HepG2 (cell line): ENCODE results near the gene CNGA3. TPM values are rescaled to one million over a fixed set of nuclear protein-coding genes. Genes with fewer than 3 reads are reported as not detected.
A peak's percentile ranks its signal among the peaks of the same experiment; 100 is the strongest.

ENCODE experiments used
- CCDC6 ChIP-seq: sonication (generic); formaldehyde crosslinking; IDR thresholded peaks from 2 replicates; pipeline ENCODE4 v1.8.1; 2022; ENCODE audit warnings: mild to moderate bottlenecking, missing genetic modification reagents, moderate library complexity
- DMAP1 ChIP-seq: IDR thresholded peaks from 2 replicates; pipeline ENCODE4 v1.6.1; 2016
- ERF ChIP-seq: IDR thresholded peaks from 2 replicates; pipeline ENCODE4 v1.6.1; 2018; ENCODE audit warnings: missing biosample characterization, missing genetic modification reagents
- LCORL ChIP-seq, 2 experiments: fragments of 450-650 bp in 1 of 2; sonication (generic) in 1 of 2; formaldehyde crosslinking in 1 of 2; IDR thresholded peaks; 2 replicates each; pipeline versions ENCODE4 v1.5.0 to v1.6.1; 2017 to 2020; ENCODE audit warnings: antibody characterized with exemption in 1 of 2, missing genetic modification reagents in 1 of 2
- NR1H2 ChIP-seq: sonication (generic); formaldehyde crosslinking; IDR thresholded peaks from 2 replicates; pipeline ENCODE4 v1.8.1; 2022; ENCODE audit warnings: low read depth, missing genetic modification reagents, borderline replicate concordance
- PHF21A ChIP-seq: sonication (generic); formaldehyde crosslinking; IDR thresholded peaks from 2 replicates; pipeline ENCODE4 v1.5.0; 2020; ENCODE audit warnings: mild to moderate bottlenecking, missing genetic modification reagents
- POLR2A ChIP-seq, 2 experiments: IDR thresholded peaks; 2 replicates each; pipeline ENCODE4 v1.6.1; 2011; ENCODE audit warnings: low read depth in 2 of 2, low read length in 2 of 2, mild to moderate bottlenecking in 1 of 2, moderate library complexity in 1 of 2; ENCODE audit not compliant: insufficient read depth in 1 of 2
- PRMT3 ChIP-seq: sonication (generic); formaldehyde crosslinking; IDR thresholded peaks from 2 replicates; pipeline ENCODE4 v1.8.1; 2022; ENCODE audit warnings: low read depth, mild to moderate bottlenecking, moderate library complexity, missing genetic modification reagents, borderline replicate concordance
- RFXANK ChIP-seq: IDR thresholded peaks from 2 replicates; pipeline ENCODE4 v1.6.1; 2016
- SALL1 ChIP-seq: sonication (generic); formaldehyde crosslinking; IDR thresholded peaks from 2 replicates; pipeline ENCODE4 v1.8.0; 2022; ENCODE audit warnings: mild to moderate bottlenecking, missing genetic modification reagents
- SMAD1 ChIP-seq: sonication (generic); formaldehyde crosslinking; IDR thresholded peaks from 2 replicates; pipeline ENCODE4 v1.4.0; 2020; ENCODE audit warnings: missing genetic modification reagents, low read depth, mild to moderate bottlenecking, borderline replicate concordance
- STAT5B ChIP-seq: sonication (generic); formaldehyde crosslinking; IDR thresholded peaks from 2 replicates; pipeline ENCODE4 v1.4.0; 2020; ENCODE audit warnings: missing genetic modification reagents
- ZC3H13 ChIP-seq: sonication (generic); formaldehyde crosslinking; IDR thresholded peaks from 2 replicates; pipeline ENCODE4 v1.8.1; 2023; ENCODE audit warnings: mild to moderate bottlenecking, missing genetic modification reagents, moderate library complexity
- ZNF17 ChIP-seq: sonication (generic); formaldehyde crosslinking; IDR thresholded peaks from 2 replicates; pipeline ENCODE4 v1.5.0; 2020; ENCODE audit warnings: mild to moderate bottlenecking, missing genetic modification reagents
- ZNF205 ChIP-seq: IDR thresholded peaks from 2 replicates; pipeline ENCODE4 v1.6.1; 2018; ENCODE audit warnings: missing biosample characterization, missing genetic modification reagents
- ZNF33B ChIP-seq: sonication (generic); formaldehyde crosslinking; IDR thresholded peaks from 2 replicates; pipeline ENCODE4 v1.5.1; 2020; ENCODE audit warnings: mild to moderate bottlenecking, missing genetic modification reagents
- ZNF350 ChIP-seq: sonication (generic); formaldehyde crosslinking; IDR thresholded peaks from 2 replicates; pipeline ENCODE4 v1.4.0; 2020; ENCODE audit warnings: mild to moderate bottlenecking, low read depth, missing genetic modification reagents, borderline replicate concordance
- ZNF569 ChIP-seq: sonication (generic); formaldehyde crosslinking; IDR thresholded peaks from 2 replicates; pipeline ENCODE4 v1.5.0; 2020; ENCODE audit warnings: mild to moderate bottlenecking, missing genetic modification reagents, moderate library complexity, borderline replicate concordance
- ZNF709 ChIP-seq: sonication (generic); formaldehyde crosslinking; IDR thresholded peaks from 2 replicates; pipeline ENCODE4 v1.5.0; 2020; ENCODE audit warnings: mild to moderate bottlenecking, missing genetic modification reagents
- ZNF747 ChIP-seq: sonication (generic); formaldehyde crosslinking; IDR thresholded peaks from 2 replicates; pipeline ENCODE4 v1.8.1; 2023; ENCODE audit warnings: missing genetic modification reagents, mild to moderate bottlenecking, borderline replicate concordance
- ZNF780A ChIP-seq: sonication (generic); formaldehyde crosslinking; IDR thresholded peaks from 2 replicates; pipeline ENCODE4 v1.8.0; 2022; ENCODE audit warnings: mild to moderate bottlenecking, missing genetic modification reagents, moderate library complexity
- polyA plus RNA-seq, 8 experiments: library from polyadenylated mRNA; depleted of rRNA in 3 of 8; stranded (reverse) in 7 of 8; unstranded in 1 of 8; fragments of >200 nt; fragmentation: Illumina TruSeq in 4 of 8; extraction: Trizol in 4 of 8; gene quantifications; 2 replicates each; pipeline versions ENCODE4 v1.2.1 to v1.2.3, GENCODE V29; 2011 to 2016; ENCODE audit warnings: low read depth in 4 of 8, missing spikeins in 1 of 8, mixed read lengths in 1 of 8; ENCODE audit not compliant: insufficient read depth in 1 of 8
- total RNA-seq, 5 experiments: library from RNA; depleted of rRNA; stranded (reverse); fragments of >200 nt; fragmentation: Illumina TruSeq; extraction: Trizol; gene quantifications; 2 replicates each; pipeline ENCODE4 v1.2.3, GENCODE V29; 2016; ENCODE audit warnings: low read depth in 1 of 5
- TF ChIP-seq, protein P1 (sequence below): sonication (generic); formaldehyde crosslinking; IDR thresholded peaks from 2 replicates; pipeline ENCODE4 v1.4.0; 2020; ENCODE audit warnings: missing genetic modification reagents
- TF ChIP-seq, protein P2 (sequence below): sonication (generic); formaldehyde crosslinking; IDR thresholded peaks from 2 replicates; pipeline ENCODE4 v1.9.0; 2021; ENCODE audit warnings: missing genetic modification reagents, mild to moderate bottlenecking, borderline replicate concordance
- TF ChIP-seq, protein P3 (sequence below): sonication (generic); formaldehyde crosslinking; IDR thresholded peaks from 2 replicates; pipeline ENCODE4 v1.5.0; 2020; ENCODE audit warnings: missing genetic modification reagents

The CNGA3 gene
- total and polyA plus RNA-seq, 2 of the 13 experiments (the other 11 are each of a cell fraction or from before 2014, with no cell fraction given) = not detected

DNA sequence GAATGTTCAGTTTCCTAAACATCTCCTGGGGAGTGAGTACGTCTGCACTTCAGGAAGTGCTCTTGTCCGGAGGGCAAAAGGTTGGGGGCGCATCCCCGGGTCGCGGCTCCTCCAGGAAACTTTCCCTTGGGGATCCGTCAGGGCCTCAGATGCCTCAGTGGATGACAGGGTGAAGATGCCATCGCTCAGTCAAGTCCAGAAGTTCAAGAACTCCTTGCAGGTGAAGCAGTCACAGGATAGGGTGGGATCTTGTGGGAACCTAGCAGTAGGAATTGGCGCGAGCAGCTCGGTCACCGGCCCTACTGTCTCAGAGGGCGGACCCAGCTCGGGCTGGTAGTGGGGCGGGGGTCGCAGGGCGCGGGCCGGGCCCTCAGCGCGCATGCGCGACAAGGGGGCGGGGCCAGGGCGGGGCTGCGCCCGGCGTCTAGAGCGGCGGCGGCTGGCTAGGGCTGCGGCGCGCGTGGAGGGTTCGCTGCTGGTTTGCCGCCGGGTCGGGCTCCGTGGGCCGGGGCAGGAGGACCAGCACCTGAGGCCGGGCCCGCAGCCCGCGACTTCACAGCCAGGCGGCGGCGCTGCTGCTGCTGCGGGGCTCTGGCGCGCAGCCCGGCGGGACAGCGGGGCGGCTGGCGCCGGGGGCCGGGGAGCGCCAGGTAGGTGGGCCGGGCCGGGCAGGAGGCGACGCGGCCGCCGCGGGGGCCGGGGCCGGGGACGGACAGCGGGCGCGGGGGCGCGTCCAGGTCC is 98.3 kb downstream of the CNGA3 start, which contains the start of gene INPP4A (continued):
- TF ChIP-seq, protein P1, sequence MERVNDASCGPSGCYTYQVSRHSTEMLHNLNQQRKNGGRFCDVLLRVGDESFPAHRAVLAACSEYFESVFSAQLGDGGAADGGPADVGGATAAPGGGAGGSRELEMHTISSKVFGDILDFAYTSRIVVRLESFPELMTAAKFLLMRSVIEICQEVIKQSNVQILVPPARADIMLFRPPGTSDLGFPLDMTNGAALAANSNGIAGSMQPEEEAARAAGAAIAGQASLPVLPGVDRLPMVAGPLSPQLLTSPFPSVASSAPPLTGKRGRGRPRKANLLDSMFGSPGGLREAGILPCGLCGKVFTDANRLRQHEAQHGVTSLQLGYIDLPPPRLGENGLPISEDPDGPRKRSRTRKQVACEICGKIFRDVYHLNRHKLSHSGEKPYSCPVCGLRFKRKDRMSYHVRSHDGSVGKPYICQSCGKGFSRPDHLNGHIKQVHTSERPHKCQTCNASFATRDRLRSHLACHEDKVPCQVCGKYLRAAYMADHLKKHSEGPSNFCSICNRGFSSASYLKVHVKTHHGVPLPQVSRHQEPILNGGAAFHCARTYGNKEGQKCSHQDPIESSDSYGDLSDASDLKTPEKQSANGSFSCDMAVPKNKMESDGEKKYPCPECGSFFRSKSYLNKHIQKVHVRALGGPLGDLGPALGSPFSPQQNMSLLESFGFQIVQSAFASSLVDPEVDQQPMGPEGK (CRISPR knock-in tag) = no peak; the same call in 1 of the 2 replicates
- TF ChIP-seq RFXANK (CRISPR knock-in tag) (no peak), ERF (CRISPR knock-in tag) (0 out of 2 replicates have a peak, but pooled peaks have one; percentile 35), SALL1 (CRISPR knock-in tag) (peak; percentile 61), ZNF780A (no peak), PHF21A (CRISPR knock-in tag) (peak; percentile 58; the same call in 1 of the 2 replicates), ZC3H13 (CRISPR knock-in tag) (no peak), ZNF33B (CRISPR knock-in tag) (peak; percentile 89; the same call in 1 of the 2 replicates), ZNF17 (CRISPR knock-in tag) (no peak), STAT5B (0 out of 2 replicates have a peak, but pooled peaks have one; percentile 32), LCORL (IDR thresholded peaks at IDR 0.05) (no peak), LCORL (CRISPR knock-in tag; IDR thresholded peaks at IDR 0.05) (no peak), ZNF709 (CRISPR knock-in tag) (peak; percentile 59; the same call in 1 of the 2 replicates), CCDC6 (CRISPR knock-in tag) (no peak), ZNF350 (CRISPR knock-in tag) (peak; percentile 48; the same call in 1 of the 2 replicates), SMAD1 (CRISPR knock-in tag) (0 out of 2 replicates have a peak, but pooled peaks have one; percentile 50), ZNF569 (no peak), POLR2A (IDR thresholded peaks at IDR 0.05; ENCODE audit: insufficient read depth in 1 of 2, low read depth in 2 of 2, low read length in 2 of 2) (peak in 1 of 2 experiments; percentile 88; a peak in 2 of 4 replicates), ZNF747 (CRISPR knock-in tag) (0 out of 2 replicates have a peak, but pooled peaks have one; percentile 36), PRMT3 (no peak), ZNF205 (CRISPR knock-in tag) (peak; percentile 44; the same call in 1 of the 2 replicates), NR1H2 (no peak), DMAP1 (CRISPR knock-in tag) (peak; percentile 43)
- TF ChIP-seq, protein P2, sequence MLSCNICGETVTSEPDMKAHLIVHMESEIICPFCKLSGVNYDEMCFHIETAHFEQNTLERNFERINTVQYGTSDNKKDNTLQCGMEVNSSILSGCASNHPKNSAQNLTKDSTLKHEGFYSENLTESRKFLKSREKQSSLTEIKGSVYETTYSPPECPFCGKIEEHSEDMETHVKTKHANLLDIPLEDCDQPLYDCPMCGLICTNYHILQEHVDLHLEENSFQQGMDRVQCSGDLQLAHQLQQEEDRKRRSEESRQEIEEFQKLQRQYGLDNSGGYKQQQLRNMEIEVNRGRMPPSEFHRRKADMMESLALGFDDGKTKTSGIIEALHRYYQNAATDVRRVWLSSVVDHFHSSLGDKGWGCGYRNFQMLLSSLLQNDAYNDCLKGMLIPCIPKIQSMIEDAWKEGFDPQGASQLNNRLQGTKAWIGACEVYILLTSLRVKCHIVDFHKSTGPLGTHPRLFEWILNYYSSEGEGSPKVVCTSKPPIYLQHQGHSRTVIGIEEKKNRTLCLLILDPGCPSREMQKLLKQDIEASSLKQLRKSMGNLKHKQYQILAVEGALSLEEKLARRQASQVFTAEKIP (CRISPR knock-in tag) = no peak
- TF ChIP-seq, protein P3, sequence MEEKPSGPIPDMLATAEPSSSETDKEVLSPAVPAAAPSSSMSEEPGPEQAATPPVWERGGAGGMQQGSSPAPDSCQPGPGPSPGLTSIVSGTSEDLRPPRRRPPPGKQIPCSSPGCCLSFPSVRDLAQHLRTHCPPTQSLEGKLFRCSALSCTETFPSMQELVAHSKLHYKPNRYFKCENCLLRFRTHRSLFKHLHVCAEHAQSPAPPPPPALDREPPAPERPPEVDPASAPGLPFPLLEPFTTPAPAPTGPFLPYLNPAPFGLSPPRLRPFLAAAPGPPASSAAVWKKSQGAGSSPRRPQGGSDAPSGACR (CRISPR knock-in tag) = no peak
